OCI-LY3 (cell line): ENCODE measurements around the gene IPCEF1.

ENCODE experiments used
- H2AFZ ChIP-seq: fragments of 200-600, 300-600 bp; shearing (Covaris generic); 2 replicates; pipeline ENCODE4 v1.6.0; 2014; ENCODE audit warnings: antibody characterized with exemption, low read depth, low read length
- H3K27ac ChIP-seq: fragments of 200-600, 300-600 bp; sonication (generic); 2 replicates; pipeline ENCODE4 v1.5.1; 2014; ENCODE audit warnings: mild to moderate bottlenecking, low read length, moderate library complexity, mixed read lengths
- H3K27me3 ChIP-seq: fragments of 200-600, 300-600 bp; sonication (generic); 2 replicates; pipeline ENCODE4 v1.6.1; 2014; ENCODE audit warnings: low read depth, low read length, mixed read lengths
- H3K36me3 ChIP-seq: fragments of 200-600, 300-600 bp; sonication (generic); replicated peaks from 2 replicates; pipeline ENCODE3; 2014; ENCODE audit warnings: low read depth, low read length, mixed read lengths
- H3K4me1 ChIP-seq: fragments of 300-600, 200-600 bp; sonication (generic); 2 replicates; pipeline ENCODE4 v1.6.1; 2014; ENCODE audit warnings: low read length, mixed read lengths
- H3K4me2 ChIP-seq: fragments of 200-600, 300-600 bp; sonication (generic); 2 replicates; pipeline ENCODE4 v1.6.1; 2014; ENCODE audit warnings: low read length, mixed read lengths
- H3K4me3 ChIP-seq: fragments of 300-600, 200-600 bp; sonication (generic); 2 replicates; pipeline ENCODE4 v1.5.1; 2014; ENCODE audit warnings: antibody characterized with exemption, mild to moderate bottlenecking, low read length, moderate library complexity
- H3K79me2 ChIP-seq: fragments of 300-600, 200-600 bp; shearing (Covaris generic); 2 replicates; pipeline ENCODE4 v1.6.1; 2014; ENCODE audit warnings: mild to moderate bottlenecking, low read length, mixed read lengths
- H3K9ac ChIP-seq: fragments of 300-600, 200-600 bp; shearing (Covaris generic); 2 replicates; pipeline ENCODE4 v1.6.0; 2014; ENCODE audit warnings: mild to moderate bottlenecking, low read length, moderate library complexity
- H3K9me3 ChIP-seq: fragments of 200-600, 300-600 bp; shearing (Covaris generic); 2 replicates; pipeline ENCODE4 v1.6.1; 2014; ENCODE audit warnings: low read length, mixed read lengths; ENCODE audit not compliant: insufficient read depth
- H4K20me1 ChIP-seq: fragments of 200-600, 300-600 bp; sonication (generic); 2 replicates; pipeline ENCODE4 v1.6.1; 2016; ENCODE audit warnings: low read length, mixed read lengths; ENCODE audit not compliant: insufficient read depth
- EZH2phosphoT487 ChIP-seq: fragments of 200-600 bp; shearing (Covaris generic); IDR thresholded peaks from 2 replicates; pipeline ENCODE4 v1.6.1; 2018; ENCODE audit warnings: antibody characterized with exemption, mixed run types, low read depth
- TF ChIP-seq, protein P1 (sequence below): fragments of 200-600, 300-600 bp; sonication (generic); IDR thresholded peaks from 2 replicates; pipeline ENCODE4 v1.5.1; 2014; ENCODE audit warnings: antibody characterized with exemption, low read length, low read depth

IPCEF1 gene

DNA sequence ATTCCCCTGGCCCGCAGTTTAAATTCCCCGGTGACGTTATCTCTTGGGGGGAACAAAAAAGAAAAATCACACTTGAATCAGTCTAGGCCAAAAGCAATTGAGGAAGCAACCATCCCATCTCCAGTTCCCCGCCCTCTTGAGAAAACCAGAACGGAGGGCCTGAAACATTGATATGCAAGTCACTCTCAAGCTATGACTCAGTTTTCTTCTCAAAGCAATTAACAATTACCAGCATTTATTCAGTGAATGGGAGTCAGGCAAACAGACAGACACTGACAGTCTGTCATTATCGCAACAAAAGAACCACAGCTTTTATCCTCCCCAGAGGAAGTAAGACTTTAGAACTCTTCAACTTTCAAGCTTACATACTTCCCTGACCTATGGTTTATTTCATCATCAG, 216.7 kb downstream of the IPCEF1 start:
- peaks cover 9% of the 10 kb centered on the region for H3K4me1 ChIP-seq
- H3K36me3 ChIP-seq, result no peaks in the 10 kb centered on the region
- H4K20me1 ChIP-seq, result no peaks in the 10 kb centered on the region
- TF ChIP-seq, protein P1, sequence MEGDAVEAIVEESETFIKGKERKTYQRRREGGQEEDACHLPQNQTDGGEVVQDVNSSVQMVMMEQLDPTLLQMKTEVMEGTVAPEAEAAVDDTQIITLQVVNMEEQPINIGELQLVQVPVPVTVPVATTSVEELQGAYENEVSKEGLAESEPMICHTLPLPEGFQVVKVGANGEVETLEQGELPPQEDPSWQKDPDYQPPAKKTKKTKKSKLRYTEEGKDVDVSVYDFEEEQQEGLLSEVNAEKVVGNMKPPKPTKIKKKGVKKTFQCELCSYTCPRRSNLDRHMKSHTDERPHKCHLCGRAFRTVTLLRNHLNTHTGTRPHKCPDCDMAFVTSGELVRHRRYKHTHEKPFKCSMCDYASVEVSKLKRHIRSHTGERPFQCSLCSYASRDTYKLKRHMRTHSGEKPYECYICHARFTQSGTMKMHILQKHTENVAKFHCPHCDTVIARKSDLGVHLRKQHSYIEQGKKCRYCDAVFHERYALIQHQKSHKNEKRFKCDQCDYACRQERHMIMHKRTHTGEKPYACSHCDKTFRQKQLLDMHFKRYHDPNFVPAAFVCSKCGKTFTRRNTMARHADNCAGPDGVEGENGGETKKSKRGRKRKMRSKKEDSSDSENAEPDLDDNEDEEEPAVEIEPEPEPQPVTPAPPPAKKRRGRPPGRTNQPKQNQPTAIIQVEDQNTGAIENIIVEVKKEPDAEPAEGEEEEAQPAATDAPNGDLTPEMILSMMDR, result no peak
- TF ChIP-seq EZH2phosphoT487, result no peak
- peak overlapping the region; percentile 35; the same call in 1 of the 2 replicates for H3K4me2 ChIP-seq
- no peak overlapping the region for H2AFZ ChIP-seq
- no peaks in the 10 kb centered on the region for H3K79me2 ChIP-seq
- H3K27ac ChIP-seq, result no peak overlapping the region
- H3K4me3 ChIP-seq, result no peak overlapping the region
- no peaks in the 10 kb centered on the region for H3K27me3 ChIP-seq
- no peak overlapping the region for H3K9ac ChIP-seq
- H3K9me3 ChIP-seq, result no peaks in the 10 kb centered on the region

DNA sequence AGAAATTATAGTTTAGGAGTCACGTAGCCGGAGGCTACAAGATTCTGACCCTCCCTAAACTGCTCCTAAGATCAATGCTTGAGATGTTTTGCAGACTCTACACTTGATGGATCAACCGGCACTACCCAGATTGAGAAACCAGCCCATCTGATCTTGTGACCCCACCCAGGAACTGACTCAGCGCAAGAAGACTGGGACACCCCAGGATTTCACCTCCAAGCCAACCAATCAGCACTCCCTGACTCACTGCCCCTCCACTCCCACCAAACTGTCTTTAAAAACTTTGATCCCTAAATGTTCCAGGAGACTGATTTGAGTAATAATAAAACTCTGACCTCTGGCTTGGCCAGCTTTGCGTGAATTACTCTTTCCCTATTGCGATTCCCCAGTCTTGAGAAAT, 217.8 kb downstream of the IPCEF1 start:
- no peaks in the 10 kb centered on the region for H3K27me3 ChIP-seq
- H4K20me1 ChIP-seq, result no peaks in the 10 kb centered on the region
- no peaks in the 10 kb centered on the region for H3K9me3 ChIP-seq
- H2AFZ ChIP-seq, result no peak overlapping the region
- peaks cover 19% of the 10 kb centered on the region for H3K4me1 ChIP-seq
- no peaks in the 10 kb centered on the region for H3K36me3 ChIP-seq
- no peak overlapping the region for H3K27ac ChIP-seq
- no peak overlapping the region for H3K4me2 ChIP-seq
- H3K79me2 ChIP-seq, result no peaks in the 10 kb centered on the region
- no peak overlapping the region for H3K4me3 ChIP-seq
- TF ChIP-seq, protein P1, result no peak
- TF ChIP-seq EZH2phosphoT487, result no peak
- no peak overlapping the region for H3K9ac ChIP-seq

DNA sequence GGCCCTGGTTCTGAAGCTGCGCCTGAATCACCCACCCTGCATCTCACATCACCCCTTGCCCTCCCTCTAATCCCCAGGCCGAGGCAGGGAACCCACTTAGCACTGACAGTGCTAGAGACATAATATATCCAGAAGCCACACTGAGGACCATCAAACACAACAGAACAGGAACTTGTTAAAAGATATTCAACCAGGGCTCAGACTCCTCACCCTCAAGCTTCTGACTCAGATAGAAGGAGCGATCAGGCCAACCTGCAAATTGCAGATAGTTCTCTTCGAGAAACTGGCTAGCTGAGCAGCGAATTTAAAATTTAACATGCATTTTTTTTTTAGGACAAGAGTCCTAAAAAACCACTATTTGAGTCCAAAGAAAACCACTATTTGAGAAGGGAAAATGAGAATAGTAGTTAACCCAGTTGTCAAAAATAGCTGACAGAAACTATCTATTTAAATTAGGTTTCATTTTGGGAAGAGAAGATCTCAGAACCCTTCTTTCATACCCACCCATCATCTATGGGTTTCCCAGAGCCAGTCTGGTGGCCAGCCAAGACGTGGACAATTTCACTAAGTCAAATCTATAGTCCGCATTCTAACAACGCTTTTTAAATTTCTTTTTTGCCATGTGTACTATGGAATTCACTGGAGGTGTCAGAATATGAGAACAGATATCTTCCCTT, 222.0 kb downstream of the IPCEF1 start:
- Histone ChIP-seq H3K4me2 (peak overlapping the region; percentile 51), H3K9me3 (no peaks in the 10 kb centered on the region), H3K4me3 (0 out of 2 replicates have a peak overlapping the region, but pooled peaks have one; percentile 21), H3K9ac (no peak overlapping the region), H3K36me3 (no peaks in the 10 kb centered on the region), H2AFZ (no peak overlapping the region), H3K79me2 (no peaks in the 10 kb centered on the region), H4K20me1 (no peaks in the 10 kb centered on the region), H3K4me1 (peaks cover 18% of the 10 kb centered on the region), H3K27me3 (no peaks in the 10 kb centered on the region), H3K27ac (no peak overlapping the region)
- TF ChIP-seq, protein P1, result no peak
- TF ChIP-seq EZH2phosphoT487, result no peak

DNA sequence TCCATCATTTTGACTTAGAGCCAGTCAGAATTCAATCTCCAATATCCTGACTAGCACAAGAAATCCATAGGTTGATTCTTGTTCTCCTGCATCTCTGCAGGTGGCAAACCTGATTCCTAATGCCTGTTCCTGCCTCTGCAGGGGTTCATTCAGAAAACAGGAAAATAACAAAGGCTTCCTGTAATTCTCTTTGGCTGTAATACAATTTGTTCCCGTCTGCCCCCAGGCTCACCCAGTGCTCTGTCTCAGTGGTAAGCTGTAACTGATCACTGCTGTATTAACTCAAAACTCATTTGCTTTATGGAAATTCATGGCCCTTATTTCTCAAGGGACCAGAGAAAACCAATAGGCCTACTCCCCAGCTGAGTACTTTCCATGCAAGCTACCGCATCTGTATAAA, 228.9 kb downstream of the IPCEF1 start:
- no peak overlapping the region for H2AFZ ChIP-seq

More for the DNA sequence above, 228.9 kb downstream of the IPCEF1 start:
- Histone ChIP-seq H3K9me3 (no peaks in the 10 kb centered on the region), H3K36me3 (no peaks in the 10 kb centered on the region), H4K20me1 (no peaks in the 10 kb centered on the region), H3K9ac (no peak overlapping the region), H3K27ac (no peak overlapping the region), H3K79me2 (no peaks in the 10 kb centered on the region), H3K4me1 (peaks cover 19% of the 10 kb centered on the region), H3K4me3 (no peak overlapping the region), H3K27me3 (no peaks in the 10 kb centered on the region), H3K4me2 (no peak overlapping the region)
- no peak for TF ChIP-seq EZH2phosphoT487
- TF ChIP-seq, protein P1, result no peak
